T-cell (primary cell): Measurements from ENCODE around the gene STRBP. TPM values are rescaled to one million over a fixed set of nuclear protein-coding genes. Genes with fewer than 3 reads are reported as not detected.
A peak's percentile ranks its signal among the peaks of the same experiment; 100 is the strongest.

Experiments
- ATAC-seq, 4 experiments: fragments of 200-7000 bp in 3 of 4; fragments of 150-1000 bp in 1 of 4; cut with Tn5 transposase; replicated peaks in 1 of 4; 1 replicate in 3 of 4; 2 replicates in 1 of 4; pipeline ENCODE4 v1.10.0; 2021; ENCODE audit warnings: moderate library complexity in 3 of 4, mild to moderate bottlenecking in 2 of 4, moderate number of reproducible peaks in 1 of 4
- CTCF ChIA-PET, 2 donors: fragments of 300-600 bp; sonication (Branson Sonifier 250); formaldehyde crosslinking; loops; one replicate each; lab custom pipeline; 2022; ENCODE audit warnings: antibody characterized with exemption in 2 of 2; lab: Charles Lee
- POLR2A ChIA-PET, 2 donors: fragments of 300-600 bp; sonication (Branson Sonifier 250); formaldehyde crosslinking; loops; one replicate each; lab custom pipeline; 2022; ENCODE audit warnings: antibody characterized with exemption in 2 of 2; lab: Charles Lee
- DNase-seq, 35 experiments: peaks; one replicate each; pipeline versions ENCODE4 v3.0.0 to v3.0.0-alpha.2; 2013 to 2023
- H3K27ac ChIP-seq: one replicate; pipeline ENCODE4 v1.5.1; 2013; ENCODE audit warnings: low read length
- H3K27me3 ChIP-seq, 2 experiments: replicated peaks in 1 of 2; 1 replicate in 1 of 2; 2 replicates in 1 of 2; pipeline versions ENCODE4 v1.6.1 to v1.7.0; 2013; ENCODE audit warnings: low read length in 1 of 2, mixed read lengths in 1 of 2; ENCODE audit not compliant: control insufficient read depth in 2 of 2, insufficient read depth in 2 of 2; ENCODE audit errors: extremely low read depth in 1 of 2
- H3K36me3 ChIP-seq, 2 donors: 1 replicate in 1 of 2; 2 replicates in 1 of 2; pipeline versions ENCODE4 v1.6.1 to v1.7.0; 2013; ENCODE audit warnings: low read length in 1 of 2; ENCODE audit not compliant: control insufficient read depth in 2 of 2, insufficient read depth in 1 of 2; ENCODE audit errors: extremely low read depth in 1 of 2
- H3K4me1 ChIP-seq, 2 experiments: 1 replicate in 1 of 2; 2 replicates in 1 of 2; pipeline versions ENCODE4 v1.6.1 to v1.7.0; 2013; ENCODE audit warnings: low read length in 2 of 2, mixed read lengths in 1 of 2; ENCODE audit not compliant: insufficient read depth in 2 of 2, control insufficient read depth in 1 of 2; ENCODE audit errors: extremely low read depth in 1 of 2
- H3K4me3 ChIP-seq, 2 donors: 1 replicate in 1 of 2; 2 replicates in 1 of 2; pipeline versions ENCODE4 v1.5.1 to v1.7.0; 2013; ENCODE audit warnings: mild to moderate bottlenecking in 2 of 2, low read length in 1 of 2, moderate library complexity in 1 of 2; ENCODE audit not compliant: control insufficient read depth in 1 of 2; ENCODE audit errors: extremely low read depth in 1 of 2
- H3K9me3 ChIP-seq: 2 replicates; pipeline ENCODE4 v1.7.0; 2013
- H3K27ac Mint-ChIP-seq, 2 donors: one replicate each; pipeline ENCODE4 v1.8.0; 2020 to 2021; ENCODE audit warnings: mild to moderate bottlenecking in 2 of 2, mixed read lengths in 2 of 2
- H3K27me3 Mint-ChIP-seq, 2 donors: one replicate each; pipeline ENCODE4 v1.8.0; 2021 to 2022; ENCODE audit warnings: mixed read lengths in 2 of 2
- H3K36me3 Mint-ChIP-seq: one replicate; pipeline ENCODE4 v1.8.0; 2021; ENCODE audit warnings: mixed read lengths
- H3K4me1 Mint-ChIP-seq, 3 donors: one replicate each; pipeline ENCODE4 v1.8.0; 2020 to 2022; ENCODE audit warnings: mixed read lengths in 3 of 3, mild to moderate bottlenecking in 1 of 3
- H3K4me3 Mint-ChIP-seq, 3 donors: one replicate each; pipeline ENCODE4 v1.8.0; 2020 to 2022; ENCODE audit warnings: mild to moderate bottlenecking in 3 of 3, mixed read lengths in 3 of 3, moderate library complexity in 3 of 3
- H3K9me3 Mint-ChIP-seq, 3 donors: one replicate each; pipeline ENCODE4 v1.8.0; 2020 to 2022; ENCODE audit warnings: mixed read lengths in 3 of 3
- WGBS: methylation state at CpG from one replicate; pipeline ENCODE4 v1.1.5; 2013; ENCODE audit warnings: missing lambda C conversion rate; ENCODE audit not compliant: insufficient coverage; 5-methylcytosine and 5-hydroxymethylcytosine counted together
- total RNA-seq, 35 experiments: library from RNA in 6 of 35; stranded (reverse) in 6 of 35; fragments of 120-200 nt in 1 of 35; gene quantifications; one replicate each; pipeline versions ENCODE4 v1.2.1 to v1.2.4 and lab custom pipeline; 2013 to 2026

STRBP gene
- total RNA-seq, 5 donors from 2014 or later (not counting 1 experiment from before 2014, with no cell fraction given) = 18.6 to 26.9 (median 20.0) TPM

DNA sequence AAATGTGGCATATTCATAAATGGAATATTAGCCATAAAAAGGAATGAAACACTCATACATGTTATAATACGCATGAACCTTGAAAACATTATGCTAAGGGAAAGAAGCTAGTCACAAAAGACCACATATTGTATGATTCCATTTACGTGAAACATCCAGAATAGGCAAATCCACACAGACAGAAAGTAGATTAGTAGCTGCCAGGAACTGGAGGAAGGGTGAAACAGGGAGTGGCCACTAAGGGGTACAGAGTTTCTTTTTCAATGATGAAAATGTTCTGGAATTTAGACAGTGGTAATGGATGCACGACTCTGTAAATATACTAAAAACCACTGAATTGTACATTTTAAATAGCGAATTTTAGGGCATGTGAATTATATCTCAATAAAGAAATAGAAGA, 39.4 kb downstream of the STRBP start:
- Mint-ChIP-seq H3K4me3 (no peak overlapping the region), H3K4me1 (peaks cover 18 to 32% (median 23%) of the 10 kb centered on the region in 3 donors), H3K36me3 (peaks cover 14% of the 10 kb centered on the region), H3K27me3 (no peaks in the 10 kb centered on the region), H3K9me3 (no peaks in the 10 kb centered on the region), H3K27ac (no peak overlapping the region)
- no peaks in the 10 kb centered on the region for H3K27me3 ChIP-seq
- ChIA-PET CTCF (no interaction called here), POLR2A (interaction anchor here in 1 of 2 donors (0.5 to 0.6 kb wide), 2 partner anchors 85 to 370 kb away, joined by 3 to 4 read pairs; no protein-coding TSS in a partner anchor)
- no peak for ATAC-seq
- no peaks in the 10 kb centered on the region for H3K36me3 ChIP-seq
- H3K4me3 ChIP-seq = no peak overlapping the region
- no CpG with 5 or more reads among the region's 4 CpGs for WGBS
- peaks cover 5% of the 10 kb centered on the region in 2 experiments for H3K4me1 ChIP-seq
- no peak overlapping the region for H3K27ac ChIP-seq
- no peak for DNase-seq
- no peaks in the 10 kb centered on the region for H3K9me3 ChIP-seq

DNA sequence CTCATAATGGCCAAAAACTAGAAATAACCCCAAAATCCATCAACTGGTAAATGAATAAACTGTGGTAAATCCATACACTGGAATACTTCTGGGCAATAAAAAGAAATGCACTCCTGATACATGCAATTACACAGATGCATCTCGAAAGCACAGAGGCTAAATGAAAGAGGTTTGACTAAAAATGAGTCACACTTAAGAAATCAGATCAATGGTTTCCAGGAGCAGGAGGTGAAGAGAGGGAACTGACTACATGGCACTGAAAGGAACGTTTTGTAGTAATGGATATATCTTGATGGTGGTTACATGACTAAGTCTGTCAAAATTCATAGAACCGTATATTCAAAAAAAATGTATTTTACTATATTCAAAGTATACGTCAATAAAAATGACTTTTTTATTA, 42.4 kb downstream of the STRBP start:
- POLR2A ChIA-PET = no interaction called here
- Mint-ChIP-seq H3K27me3 (no peaks in the 10 kb centered on the region), H3K27ac (no peak overlapping the region), H3K36me3 (peaks cover 11% of the 10 kb centered on the region), H3K4me1 (peaks cover 18 to 26% (median 23%) of the 10 kb centered on the region in 3 donors), H3K4me3 (no peak overlapping the region), H3K9me3 (no peaks in the 10 kb centered on the region)
- H3K27ac ChIP-seq = no peak overlapping the region
- WGBS = no CpG with 5 or more reads among the region's 4 CpGs
- CTCF ChIA-PET = interaction anchor here in 1 of 2 donors (0.8 to 1.2 kb wide), 2 partner anchors 124 to 142 kb away, joined by 3 read pairs; no protein-coding TSS in a partner anchor
- H3K4me1 ChIP-seq = peaks cover 5% of the 10 kb centered on the region in 2 experiments
- H3K4me3 ChIP-seq = no peak overlapping the region
- H3K36me3 ChIP-seq = no peaks in the 10 kb centered on the region
- ATAC-seq (no peak), DNase-seq (no peak)
- no peaks in the 10 kb centered on the region for H3K27me3 ChIP-seq
- H3K9me3 ChIP-seq = no peaks in the 10 kb centered on the region

DNA sequence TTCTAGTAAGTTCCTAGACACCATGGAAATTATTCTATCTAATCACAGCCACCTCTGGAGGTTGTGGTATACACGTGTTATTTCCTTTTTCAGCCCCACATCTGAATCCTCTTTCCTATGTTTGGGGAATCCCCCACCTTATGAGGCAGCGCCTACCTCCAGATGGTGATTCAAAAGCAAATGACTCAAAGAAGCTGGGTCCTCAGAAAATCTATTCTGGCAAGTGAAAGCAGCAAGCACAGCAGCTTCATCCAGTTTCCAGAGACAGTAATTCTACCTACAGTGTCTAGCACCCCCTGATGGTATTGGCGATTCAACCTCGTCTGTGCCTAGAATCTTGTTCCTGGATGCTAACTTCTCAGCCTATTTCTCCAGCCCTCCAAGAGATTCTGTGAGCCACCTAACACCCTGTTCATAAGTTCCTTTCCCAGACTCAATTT, 43.0 kb downstream of the STRBP start:
- H3K27ac Mint-ChIP-seq = peak overlapping the region in 1 of 2 donors; percentile 7
- H3K27me3 ChIP-seq = no peaks in the 10 kb centered on the region
- no peak overlapping the region for H3K4me3 Mint-ChIP-seq
- H3K27ac ChIP-seq = no peak overlapping the region
- H3K4me1 ChIP-seq = peaks cover 5% of the 10 kb centered on the region in 2 experiments
- DNase-seq = peak in 33 of 35 experiments; percentile 2 to 69 (median 19)
- no peaks in the 10 kb centered on the region for H3K9me3 Mint-ChIP-seq
- peaks cover 11% of the 10 kb centered on the region for H3K36me3 Mint-ChIP-seq
- H3K27me3 Mint-ChIP-seq = no peaks in the 10 kb centered on the region
- peak; percentile 87 to 99 (median 97) for ATAC-seq
- CTCF ChIA-PET = interaction anchor here (0.6 to 1.2 kb wide), 3 partner anchors 44 to 141 kb away, joined by 3 to 13 read pairs (median 3); no protein-coding TSS in a partner anchor
- POLR2A ChIA-PET = interaction anchor here in 1 of 2 donors (0.5 kb wide), 1 partner anchor 65 kb away, joined by 4 read pairs; no protein-coding TSS in a partner anchor
- H3K9me3 ChIP-seq = no peaks in the 10 kb centered on the region
- H3K4me1 Mint-ChIP-seq = peaks cover 18 to 26% (median 23%) of the 10 kb centered on the region in 3 donors
- H3K4me3 ChIP-seq = no peak overlapping the region
- H3K36me3 ChIP-seq = no peaks in the 10 kb centered on the region
- WGBS = 0% methylated on average over 3 of the region's 4 CpGs

GRCh38 chr9:123220127-123220526, 48.3 kb downstream of the STRBP start:
- ATAC-seq (no peak), DNase-seq (no peak)
- ChIA-PET CTCF (no interaction called here), POLR2A (no interaction called here)
- Mint-ChIP-seq H3K4me1 (peaks cover 27 to 44% (median 29%) of the 10 kb centered on the region in 3 donors), H3K27me3 (no peaks in the 10 kb centered on the region), H3K36me3 (peaks cover 8% of the 10 kb centered on the region), H3K4me3 (no peak overlapping the region), H3K27ac (no peak overlapping the region), H3K9me3 (no peaks in the 10 kb centered on the region)
- no peaks in the 10 kb centered on the region for H3K9me3 ChIP-seq
- peaks cover 0 to 2% of the 10 kb centered on the region in 2 experiments for H3K4me1 ChIP-seq
- no peaks in the 10 kb centered on the region for H3K27me3 ChIP-seq
- H3K36me3 ChIP-seq = no peaks in the 10 kb centered on the region
- H3K27ac ChIP-seq = no peak overlapping the region
- WGBS = no CpG with 5 or more reads among the region's 2 CpGs
- H3K4me3 ChIP-seq = no peak overlapping the region

DNA sequence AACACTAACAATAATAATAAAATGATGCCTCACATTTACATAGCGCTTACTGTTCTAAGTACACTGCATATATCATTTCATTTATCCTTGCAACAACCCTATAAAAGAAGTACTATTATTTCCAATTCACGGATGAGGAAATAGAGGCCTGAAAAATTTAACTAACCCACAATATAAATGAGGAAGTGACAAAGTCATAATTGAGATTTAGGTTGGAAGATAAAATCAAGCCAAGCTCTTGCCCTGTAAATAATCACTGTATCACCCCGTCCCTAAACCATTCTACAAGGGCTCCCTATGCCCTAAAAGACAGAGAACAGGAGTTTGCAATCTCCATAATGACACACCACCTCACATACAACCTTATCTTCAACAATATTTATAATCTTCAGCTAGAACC, 49.6 kb downstream of the STRBP start:
- H3K27ac ChIP-seq = no peak overlapping the region

DNA sequence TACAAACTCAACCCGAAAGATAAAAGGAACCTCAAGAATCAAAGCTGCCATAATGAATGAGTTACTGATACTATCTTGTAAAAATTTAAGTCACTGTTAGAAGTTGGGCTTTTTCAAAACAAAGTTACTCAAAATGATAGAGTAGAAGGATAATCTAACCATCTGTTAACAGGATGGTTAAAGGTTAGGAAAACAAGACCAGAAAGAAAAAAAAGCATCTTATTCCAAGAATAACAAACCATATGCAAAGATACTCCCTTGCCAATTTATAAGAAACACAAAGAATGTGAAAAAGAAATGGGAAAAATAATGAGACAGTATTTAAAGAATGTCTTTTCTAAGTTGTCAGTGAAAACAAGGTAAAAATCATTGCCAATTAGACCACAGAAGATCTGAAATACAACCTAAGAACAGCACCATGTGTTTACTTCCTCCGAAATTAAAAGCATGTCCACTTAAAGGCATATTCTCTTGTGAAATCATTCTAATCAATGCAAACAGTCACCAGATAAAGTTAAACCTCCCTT, 51.2 kb downstream of the STRBP start:
- H3K36me3 ChIP-seq = no peaks in the 10 kb centered on the region
- Mint-ChIP-seq H3K9me3 (no peaks in the 10 kb centered on the region), H3K4me1 (peaks cover 18 to 32% (median 18%) of the 10 kb centered on the region in 3 donors), H3K27me3 (no peaks in the 10 kb centered on the region), H3K27ac (no peak overlapping the region), H3K36me3 (peaks cover 14% of the 10 kb centered on the region), H3K4me3 (no peak overlapping the region)
- no CpG with 5 or more reads among the region's 2 CpGs for WGBS
- no peaks in the 10 kb centered on the region for H3K27me3 ChIP-seq
- ChIA-PET CTCF (no interaction called here), POLR2A (no interaction called here)
- ATAC-seq = no peak
- H3K9me3 ChIP-seq = no peaks in the 10 kb centered on the region
- no peak overlapping the region for H3K4me3 ChIP-seq
- DNase-seq = no peak
- H3K4me1 ChIP-seq = peaks cover 0 to 2% of the 10 kb centered on the region in 2 experiments
- no peak overlapping the region for H3K27ac ChIP-seq

More for the DNA sequence above, 49.6 kb downstream of the STRBP start:
- Histone ChIP-seq H3K4me3 (no peak overlapping the region), H3K9me3 (no peaks in the 10 kb centered on the region), H3K36me3 (no peaks in the 10 kb centered on the region), H3K27me3 (no peaks in the 10 kb centered on the region), H3K4me1 (peaks cover 0 to 2% of the 10 kb centered on the region in 2 experiments)
- DNase-seq (no peak), ATAC-seq (no peak)
- no peak overlapping the region for H3K4me3 Mint-ChIP-seq
- ChIA-PET POLR2A (no interaction called here), CTCF (no interaction called here)
- H3K36me3 Mint-ChIP-seq = peaks cover 4% of the 10 kb centered on the region
- 78% methylated on average over 1 of the region's 3 CpGs for WGBS
- H3K27me3 Mint-ChIP-seq = no peaks in the 10 kb centered on the region
- peaks cover 18 to 32% (median 18%) of the 10 kb centered on the region in 3 donors for H3K4me1 Mint-ChIP-seq
- no peak overlapping the region for H3K27ac Mint-ChIP-seq
- no peaks in the 10 kb centered on the region for H3K9me3 Mint-ChIP-seq
